ELR (cell line): ENCODE results near the gene GLYAT.
A peak's percentile ranks its signal among the peaks of the same experiment; 100 is the strongest.

ENCODE experiments used
- DNase-seq: peaks from one replicate; pipeline ENCODE4 v3.0.0-alpha.2; 2015; ENCODE audit warnings: low read depth

GLYAT gene, protein sequence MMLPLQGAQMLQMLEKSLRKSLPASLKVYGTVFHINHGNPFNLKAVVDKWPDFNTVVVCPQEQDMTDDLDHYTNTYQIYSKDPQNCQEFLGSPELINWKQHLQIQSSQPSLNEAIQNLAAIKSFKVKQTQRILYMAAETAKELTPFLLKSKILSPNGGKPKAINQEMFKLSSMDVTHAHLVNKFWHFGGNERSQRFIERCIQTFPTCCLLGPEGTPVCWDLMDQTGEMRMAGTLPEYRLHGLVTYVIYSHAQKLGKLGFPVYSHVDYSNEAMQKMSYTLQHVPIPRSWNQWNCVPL

GRCh38 chr11:58731819-58732218 is at the start of gene GLYAT:
Gene GLYAT, minus strand, starts transcription at chr11:58731943. Its CDS starts 7,447 bp downstream, at chr11:58724496.
- no peak for DNase-seq

DNA sequence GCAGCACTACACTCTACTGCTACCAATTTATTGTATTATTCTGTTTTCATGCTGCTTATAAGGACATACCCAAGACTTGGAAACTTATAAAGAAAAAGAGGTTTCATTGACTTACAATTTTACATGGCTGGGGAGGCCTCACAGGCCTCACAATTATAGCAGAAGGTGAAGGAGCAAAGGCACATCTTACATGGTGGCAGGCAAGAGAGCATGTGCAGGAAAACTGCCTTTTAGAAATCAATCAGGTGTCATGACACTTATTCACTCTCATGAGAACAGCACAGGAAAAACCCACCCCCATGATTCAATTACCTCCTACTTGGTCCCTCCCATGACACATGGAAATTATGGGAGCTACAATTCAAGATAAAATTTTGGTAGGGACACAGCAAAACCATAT is 49.6 kb upstream of the GLYAT start:
- DNase-seq: no peak

DNA sequence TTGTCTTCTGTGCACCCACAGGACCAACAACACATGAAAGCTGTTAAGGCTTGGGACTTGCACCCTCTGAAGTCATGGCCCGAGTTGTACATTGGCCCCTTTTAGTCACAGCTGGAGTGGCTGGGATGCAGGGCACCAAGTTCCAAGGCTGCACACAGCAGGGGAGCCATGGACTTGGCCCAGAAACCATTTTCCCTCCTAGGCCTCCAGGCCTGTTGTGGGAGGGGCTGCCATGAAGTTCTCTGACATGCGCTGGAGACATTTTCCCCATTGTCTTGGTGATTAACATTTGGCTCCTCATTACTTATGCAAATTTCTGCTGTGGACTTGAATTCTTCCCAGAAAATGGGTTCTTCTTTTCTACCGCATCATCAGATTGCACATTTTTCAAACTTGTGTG is 48.8 kb upstream of the GLYAT start:
- DNase-seq: no peak

DNA sequence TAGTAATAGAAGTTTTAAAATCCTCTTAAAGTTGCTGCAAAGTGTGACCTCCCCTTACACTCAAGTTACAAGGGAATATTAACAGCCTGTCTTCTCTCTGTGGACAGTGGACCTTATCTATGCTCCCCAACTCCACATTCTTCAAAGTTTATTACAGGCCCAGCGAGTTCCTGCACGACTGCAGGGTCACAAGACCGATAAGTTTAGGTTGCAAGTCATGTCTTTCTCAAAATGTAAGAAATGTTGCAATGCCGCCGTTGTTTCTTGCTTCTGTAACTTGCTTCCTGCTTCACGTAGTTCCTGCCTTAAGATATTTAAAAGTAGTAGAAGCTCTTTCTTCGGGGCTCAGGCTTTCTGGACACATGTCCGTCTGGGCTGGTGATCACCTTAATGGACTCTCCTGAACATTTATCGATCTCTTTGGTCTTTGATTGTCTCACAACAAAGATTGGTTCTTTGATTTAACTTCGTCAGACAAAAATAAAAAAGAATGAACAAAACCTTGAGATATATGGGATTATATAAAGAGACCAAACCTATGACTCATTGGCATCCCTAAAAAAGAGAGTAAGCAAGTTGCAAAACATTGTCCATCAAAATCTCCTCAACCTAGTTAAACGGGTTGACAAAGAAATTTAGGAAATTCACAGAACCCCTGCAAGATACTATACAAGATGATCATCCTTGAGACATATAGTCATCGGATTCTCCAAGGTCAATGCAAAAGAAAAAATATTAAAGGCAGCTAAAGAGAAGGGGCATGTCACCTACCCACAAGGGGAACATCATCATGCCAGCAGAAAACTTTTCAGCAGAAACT is 45.4 kb upstream of the GLYAT start:
- no peak for DNase-seq

DNA sequence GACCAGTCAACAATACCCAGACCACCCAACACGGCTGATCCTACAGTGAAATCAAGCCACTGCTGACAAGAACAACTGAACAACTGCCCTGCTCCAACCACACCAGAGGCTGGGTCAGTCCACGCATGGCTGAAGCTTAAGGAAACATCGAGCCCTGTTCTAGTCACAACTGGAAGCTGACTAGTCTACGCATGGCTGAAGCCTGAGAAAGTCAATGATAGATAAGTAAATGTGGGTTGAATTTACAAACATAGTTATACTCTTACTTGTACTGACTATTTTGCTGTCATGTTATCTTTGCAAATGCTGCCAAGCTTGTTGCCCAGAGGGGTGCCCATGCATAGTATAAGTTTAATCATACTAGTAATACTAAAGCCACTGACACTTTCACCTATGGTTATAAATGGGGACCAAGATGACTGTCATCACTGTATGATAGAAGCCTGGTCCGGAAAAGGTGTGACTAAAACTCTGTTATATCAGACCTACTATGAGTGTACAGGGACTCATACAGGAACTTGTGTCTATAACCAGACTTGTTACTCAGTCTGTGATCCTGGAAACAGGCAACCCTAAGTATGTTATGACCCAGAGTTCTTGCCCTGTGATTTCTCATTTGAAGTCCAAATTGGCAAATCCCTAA is 43.4 kb upstream of the GLYAT start:
- DNase-seq: no peak

GRCh38 chr11:58774164-58774593 is 42.4 kb upstream of the GLYAT start:
- no peak for DNase-seq

DNA sequence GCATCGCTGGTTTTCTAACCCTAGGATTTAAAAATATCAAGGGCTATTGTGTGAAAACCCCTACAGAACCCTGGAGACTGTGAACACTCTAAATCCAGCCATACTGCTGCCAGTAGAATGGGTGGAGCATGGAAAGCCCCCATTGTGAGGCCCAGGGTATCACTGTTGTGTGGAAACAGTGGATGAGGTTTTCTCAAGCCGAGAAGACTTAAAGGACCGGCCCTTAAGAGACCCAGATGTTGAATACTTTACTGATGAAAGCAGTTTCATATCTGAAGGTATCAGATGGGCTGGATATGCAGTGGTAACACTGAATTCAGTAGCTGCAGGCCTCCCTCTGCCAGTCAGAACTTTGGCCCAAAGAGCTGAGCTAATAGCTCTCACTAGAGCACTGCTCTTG is 41.6 kb upstream of the GLYAT start:
- DNase-seq: no peak

- no peak for DNase-seq
Measured at GRCh38 chr11:58772329-58773285, 40.9 kb upstream of the GLYAT start.

DNA sequence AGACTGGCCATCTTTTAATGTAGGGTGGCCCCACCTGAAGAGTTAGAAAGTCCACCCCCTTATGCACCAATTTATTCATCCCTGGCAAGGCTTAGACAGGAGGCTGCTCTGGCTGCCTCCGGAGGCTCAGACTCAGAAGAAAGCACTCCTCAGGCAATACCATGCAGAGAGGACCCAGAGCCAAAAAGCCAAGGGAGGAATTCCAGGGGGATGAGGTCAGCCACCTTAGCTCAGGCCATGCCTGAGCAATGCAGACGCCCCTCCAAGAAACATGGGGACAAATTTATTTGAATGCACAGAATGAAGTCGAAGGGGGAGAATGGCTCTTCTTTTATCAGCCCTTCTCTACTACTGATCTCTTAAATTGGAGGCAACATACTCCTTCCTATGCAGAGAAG is 39.7 kb upstream of the GLYAT start:
- DNase-seq: peak; percentile 26

- DNase-seq: peak; percentile 82
Measured at GRCh38 chr11:58770627-58771457, 39.1 kb upstream of the GLYAT start.

DNA sequence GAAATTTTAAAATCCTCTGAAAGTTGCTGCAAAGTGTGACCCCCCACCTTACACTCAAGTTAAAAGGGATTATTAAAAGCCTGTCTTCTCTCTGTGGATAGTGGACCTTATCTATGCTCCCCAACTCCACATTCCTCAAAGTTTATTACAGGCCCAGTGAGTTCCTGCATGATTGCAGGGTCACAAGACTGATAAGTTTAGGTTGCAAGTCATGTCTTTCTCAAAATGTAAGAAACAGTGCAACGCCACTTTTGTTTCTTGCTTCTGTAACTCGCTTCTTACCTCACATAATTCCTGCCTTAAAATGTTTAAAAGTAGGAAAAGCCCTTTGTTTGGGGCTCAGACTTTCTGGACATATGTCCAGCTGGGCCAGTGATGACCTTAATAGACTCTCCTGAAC is 38.4 kb upstream of the GLYAT start:
- no peak for DNase-seq

DNA sequence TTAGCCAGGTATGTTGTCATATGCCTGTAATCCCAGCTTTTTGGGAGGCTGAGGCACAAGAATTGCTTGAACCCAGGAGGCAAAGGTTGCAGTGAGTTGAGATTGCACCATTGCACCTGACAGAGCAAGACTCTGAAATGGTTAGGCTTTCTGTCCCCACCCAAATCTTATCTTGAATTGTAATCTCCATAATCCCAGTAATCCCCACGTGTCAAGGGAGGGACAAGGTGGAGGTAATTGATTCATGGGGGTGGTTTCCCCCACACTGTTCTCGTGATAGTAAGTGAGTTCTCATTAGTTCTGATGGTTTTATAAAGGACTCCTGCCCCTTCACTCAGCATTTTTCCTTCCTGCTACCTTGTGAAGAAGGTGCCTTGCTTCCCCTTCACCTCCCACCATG is 37.6 kb upstream of the GLYAT start:
- no peak for DNase-seq

DNA sequence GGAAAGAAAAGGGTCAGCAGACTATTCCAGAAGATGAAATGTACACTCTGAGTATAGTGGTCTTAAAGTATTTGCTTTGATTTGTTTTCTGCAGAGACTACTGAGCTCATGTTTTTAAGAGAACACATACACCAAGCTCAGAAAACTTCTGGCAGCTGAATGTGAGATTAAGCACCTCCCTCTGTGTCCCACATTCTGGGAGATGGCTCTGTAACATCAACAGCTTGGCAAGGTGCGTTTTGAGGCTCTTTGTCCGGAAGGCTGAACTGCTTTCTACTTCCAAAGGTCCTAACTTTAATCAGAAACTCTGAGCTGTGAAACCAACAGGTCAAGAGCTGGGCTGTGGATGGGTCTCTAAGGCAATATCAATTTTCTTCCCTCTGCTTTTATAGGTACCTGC is 36.4 kb upstream of the GLYAT start:
- DNase-seq: no peak

- DNase-seq: no peak
Measured at GRCh38 chr11:58765078-58765477, 33.3 kb upstream of the GLYAT start.

DNA sequence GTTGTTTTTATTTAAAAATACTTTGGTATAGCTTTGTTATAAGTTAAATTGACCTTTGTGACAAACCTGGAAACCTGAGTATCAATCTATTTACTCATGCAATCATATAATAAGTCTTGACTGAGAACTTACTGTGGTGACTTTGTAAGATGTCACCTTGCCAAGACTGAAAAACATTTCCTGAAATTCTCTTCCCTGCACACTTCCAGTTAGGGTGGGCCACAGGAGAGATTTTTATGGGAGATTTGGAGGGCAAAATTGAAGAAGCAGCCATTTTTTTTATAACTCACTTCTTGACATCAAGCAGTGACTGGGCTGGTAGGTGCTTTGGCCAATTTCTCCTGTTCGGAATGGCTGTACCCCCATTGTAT is 31.4 kb upstream of the GLYAT start:
- no peak for DNase-seq

DNA sequence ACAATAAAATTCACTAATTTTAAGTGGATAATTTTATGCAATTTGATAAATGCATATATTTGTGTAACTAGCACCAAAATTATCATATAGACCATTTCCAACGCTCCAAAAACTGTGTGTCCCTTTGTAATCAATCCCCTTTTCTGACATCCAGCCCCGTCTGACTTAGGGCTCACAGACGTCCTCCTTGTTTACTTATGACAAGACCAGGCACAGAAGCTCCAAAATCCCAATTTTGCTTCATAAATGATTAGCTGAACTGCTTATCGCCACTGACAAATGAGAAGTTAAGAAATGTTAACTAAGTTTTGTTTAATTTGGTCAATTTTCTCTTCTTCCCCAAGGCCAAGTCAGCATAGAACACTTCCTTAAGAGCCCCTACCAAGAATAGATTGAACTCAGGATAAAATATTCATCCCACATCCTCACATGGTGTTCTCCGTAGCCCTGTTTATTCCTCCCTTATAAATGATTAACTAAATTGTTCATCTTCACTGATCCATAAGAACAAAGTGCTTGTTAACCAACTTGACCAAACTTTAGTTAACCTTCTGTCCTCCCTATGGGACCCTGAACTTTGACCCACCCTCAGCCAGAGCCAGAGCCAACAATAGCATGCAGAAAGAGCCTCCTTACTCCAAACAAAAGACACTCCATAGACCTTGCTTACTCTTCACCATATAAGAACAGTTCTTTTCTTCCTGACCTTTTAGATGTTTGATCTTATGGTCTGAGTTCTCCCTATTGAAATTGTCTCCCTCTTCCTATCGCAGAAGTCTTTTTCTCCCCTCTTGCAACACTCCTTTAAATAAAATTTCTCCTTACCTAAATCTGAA is 30.8 kb upstream of the GLYAT start:
- DNase-seq: no peak

DNA sequence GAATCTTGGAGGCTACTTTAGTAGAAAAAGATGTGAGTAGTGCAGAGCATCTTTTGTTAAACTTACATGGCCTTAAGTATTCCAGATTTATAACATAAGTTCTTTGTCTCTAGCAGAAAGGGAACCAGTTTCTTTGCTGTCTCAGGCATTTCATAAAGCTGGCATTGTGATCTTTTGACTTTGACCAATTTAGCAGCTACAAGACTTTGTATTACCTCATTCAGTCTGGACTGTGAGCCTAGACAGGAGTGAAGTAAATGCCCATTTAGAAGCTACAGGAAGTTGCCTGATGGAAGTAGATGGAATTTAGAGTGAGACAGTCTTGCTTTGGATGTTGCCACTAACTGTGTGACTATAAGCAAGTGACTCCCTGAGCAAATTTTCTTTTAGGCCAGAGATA is 25.7 kb upstream of the GLYAT start:
- no peak for DNase-seq

- no peak for DNase-seq
Measured at GRCh38 chr11:58745705-58746364, 14.1 kb upstream of the GLYAT start.

DNA sequence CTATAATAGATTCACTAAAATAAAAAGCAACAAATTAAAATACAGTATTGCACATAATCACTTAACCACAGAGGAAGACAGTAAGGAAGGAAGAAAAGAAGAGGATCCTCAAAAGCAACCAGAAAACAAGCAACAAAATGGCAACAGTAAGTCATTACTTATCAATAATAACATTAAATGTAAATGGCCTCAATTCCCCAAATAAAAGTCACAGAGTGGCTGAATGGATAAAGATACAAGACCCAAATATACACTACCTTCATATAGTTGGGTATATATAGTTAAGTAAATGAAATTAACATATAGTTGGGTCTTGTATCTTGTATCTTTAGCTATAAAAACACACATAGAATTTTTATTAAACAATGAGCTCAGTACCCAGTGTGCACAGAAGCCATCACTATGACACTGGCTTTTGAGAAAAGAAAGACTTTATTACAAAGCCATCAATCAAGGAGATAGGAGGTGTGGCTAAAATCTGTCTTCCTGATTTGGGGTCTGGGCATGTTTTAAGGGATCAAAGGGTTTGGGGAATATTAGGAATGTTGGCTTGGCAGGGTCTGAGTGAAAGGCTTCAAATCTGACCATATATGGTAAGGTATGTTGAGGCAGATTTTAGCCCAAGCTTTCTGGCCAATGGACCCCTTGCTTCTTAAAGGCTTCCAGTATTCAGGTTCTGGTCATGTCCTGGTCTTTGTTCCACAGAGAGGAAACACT is 13.4 kb upstream of the GLYAT start:
- no peak for DNase-seq
